GM12892 (cell line): ENCODE results near the gene MCM3AP.

ENCODE experiments used
- DNase-seq: peaks from one replicate; pipeline ENCODE4 v3.0.0; 2011; ENCODE audit not compliant: insufficient read length
- FAIRE-seq: peaks from 2 replicates; lab custom pipeline; 2011; peaks lifted over from hg19 to GRCh38; lab: Jason Lieb, UNC
- POLR2A ChIP-seq: IDR thresholded peaks from 2 replicates; pipeline ENCODE4 v1.6.1; 2011; ENCODE audit warnings: low read depth, low read length, control low read depth
- POLR2AphosphoS5 ChIP-seq: IDR thresholded peaks from 2 replicates; pipeline ENCODE4 v1.6.1; 2011; ENCODE audit warnings: low read depth, low read length, control low read depth
- TAF1 ChIP-seq: IDR thresholded peaks from 2 replicates; pipeline ENCODE4 v1.6.1; 2011; ENCODE audit warnings: low read depth, mild to moderate bottlenecking, control low read depth, low read length, borderline replicate concordance

Gene MCM3AP

DNA sequence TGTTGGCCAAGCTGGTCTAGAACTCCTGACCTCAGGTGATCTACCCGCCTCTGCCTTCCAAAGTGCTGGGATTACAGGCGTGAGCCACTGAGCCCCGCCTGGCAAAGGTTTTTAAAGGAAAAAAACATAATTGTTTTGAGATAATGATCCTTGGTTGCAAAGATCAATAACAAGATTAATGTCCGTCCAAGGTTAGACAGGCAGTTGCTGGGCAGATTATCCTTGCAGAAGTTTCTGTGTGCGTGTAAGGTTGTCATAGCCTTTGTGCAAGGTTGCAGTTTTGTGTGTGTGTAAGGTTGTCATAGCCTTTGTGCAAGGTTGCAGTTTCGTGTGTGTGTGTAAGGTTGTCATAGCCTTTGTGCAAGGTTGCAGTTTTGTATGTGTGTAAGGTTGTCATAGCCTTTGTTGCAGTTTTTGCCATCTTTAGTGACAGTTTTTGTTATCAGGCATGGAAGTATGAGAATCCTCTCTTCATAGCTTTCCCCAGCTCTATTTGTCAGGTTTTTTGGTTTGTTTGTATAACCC lies 4.3 kb upstream of the MCM3AP start:
- TF ChIP-seq POLR2AphosphoS5 (no peak), TAF1 (no peak), POLR2A (no peak)
- FAIRE-seq = peak; percentile 27
- no peak for DNase-seq

DNA sequence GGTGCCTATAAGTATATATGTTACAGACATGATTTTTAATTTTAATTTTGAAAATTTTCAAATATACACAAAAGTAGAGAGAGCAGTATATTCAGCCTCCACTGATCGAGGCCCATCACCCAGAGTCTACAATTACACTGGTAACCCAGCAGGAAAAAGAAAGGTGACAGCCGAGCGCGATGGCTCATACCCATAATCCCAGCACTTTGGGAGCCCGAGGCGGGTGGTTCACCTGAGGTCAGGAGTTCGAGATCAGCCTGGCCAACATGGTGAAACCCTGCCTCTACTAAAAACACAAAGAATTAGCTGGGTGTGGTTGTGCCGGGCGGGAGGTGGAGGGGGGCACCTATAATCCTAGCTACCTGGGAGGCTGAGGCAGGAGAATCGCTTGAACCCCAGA lies 2.1 kb upstream of the MCM3AP start:
- FAIRE-seq (no peak), DNase-seq (no peak)
- TF ChIP-seq POLR2AphosphoS5 (no peak), POLR2A (no peak), TAF1 (no peak)

DNA sequence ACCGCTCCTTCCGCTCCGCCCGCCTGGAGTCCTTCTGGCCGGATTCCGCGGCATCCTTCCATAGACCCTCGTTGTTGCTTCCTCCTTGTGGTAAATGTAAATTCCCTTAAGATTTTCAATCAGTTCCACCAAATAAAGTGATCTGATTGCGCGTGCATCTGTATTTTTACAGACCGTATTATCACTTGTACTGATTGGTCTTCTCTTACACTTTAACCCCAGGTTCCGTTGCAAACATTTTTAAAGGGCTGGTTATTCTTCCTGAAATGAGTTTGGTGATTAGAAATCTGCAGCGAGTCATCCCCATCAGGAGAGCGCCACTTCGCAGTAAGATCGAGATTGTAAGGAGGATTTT lies 1.2 kb upstream of the MCM3AP start:
- DNase-seq (no peak), FAIRE-seq (no peak)
- TF ChIP-seq TAF1 (no peak), POLR2AphosphoS5 (no peak), POLR2A (no peak)

DNA sequence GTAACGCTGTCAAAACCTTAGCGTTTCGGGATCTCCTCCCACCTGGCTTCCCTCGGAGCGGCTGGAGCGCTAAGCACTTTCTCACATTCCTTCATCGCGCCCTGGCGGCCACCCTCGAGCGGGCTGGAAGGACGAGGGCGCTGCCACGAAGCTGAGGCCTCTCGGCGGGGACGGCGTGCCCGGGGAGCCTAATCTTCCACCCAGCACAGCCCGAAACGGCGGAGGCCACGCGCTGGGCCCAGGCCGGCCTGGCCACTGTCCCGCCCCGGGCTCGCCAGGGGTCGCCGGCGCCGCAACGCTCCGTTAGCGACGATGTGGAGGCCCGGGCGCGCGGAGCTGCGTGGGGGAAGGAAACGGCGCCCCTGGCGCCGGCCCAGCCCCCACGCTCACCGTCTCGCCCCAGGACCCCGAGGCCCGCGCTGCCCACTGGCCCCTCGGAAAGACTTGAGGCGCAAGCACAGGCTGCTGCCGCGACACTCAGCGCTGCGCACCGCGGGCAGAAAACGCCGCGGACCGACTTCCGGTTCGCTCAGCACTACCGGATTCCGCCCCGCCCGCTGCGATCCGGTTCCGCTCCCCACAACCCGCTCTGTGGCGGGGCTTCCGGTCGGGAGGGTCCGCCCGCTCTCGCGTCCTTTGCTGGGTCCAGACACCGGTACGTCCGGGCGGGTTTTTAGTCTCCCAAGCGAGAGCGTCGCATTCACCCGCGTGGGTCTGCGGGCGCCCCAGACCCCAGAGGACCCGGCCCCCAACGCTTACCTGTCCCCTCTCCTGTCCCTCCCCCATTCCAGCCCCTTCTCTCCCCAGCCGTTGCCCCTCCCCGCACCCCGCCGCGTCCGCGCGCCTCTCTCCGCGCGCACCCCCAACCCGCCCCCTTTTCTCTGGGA lies 593 bp upstream of the MCM3AP start, which contains the start of gene YBEY:
Gene YBEY, plus strand, starts transcription at position 582 of the 887 bp plus-strand sequence. CDS start 572 bp downstream, outside the sequence.
- FAIRE-seq = peak; percentile 88
- DNase-seq = peak; percentile 91
- TF ChIP-seq TAF1 (peak; percentile 87), POLR2AphosphoS5 (peak; percentile 87), POLR2A (peak; percentile 91)

DNA sequence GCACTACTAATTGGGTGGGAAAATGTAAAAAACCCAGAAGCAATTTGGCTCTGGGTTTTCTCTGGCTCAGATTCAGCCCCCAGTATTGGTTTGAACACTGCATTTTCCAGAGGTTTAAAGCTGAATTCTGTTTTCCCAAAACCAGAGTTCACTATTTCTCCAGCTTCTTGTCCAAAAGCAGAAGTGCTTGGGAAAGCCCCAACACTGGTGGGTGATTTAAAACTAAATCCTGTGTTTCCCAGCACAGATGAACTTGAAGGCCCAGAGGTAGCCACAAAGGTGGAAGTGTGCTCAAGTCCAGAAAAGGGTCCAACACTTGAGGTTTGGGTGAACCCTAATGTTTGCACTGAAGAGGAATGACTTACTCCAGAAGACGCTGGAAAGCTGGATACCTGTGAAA lies 678 bp downstream of the MCM3AP start:
- TF ChIP-seq POLR2A (no peak), POLR2AphosphoS5 (no peak), TAF1 (no peak)
- DNase-seq (no peak), FAIRE-seq (no peak)

DNA sequence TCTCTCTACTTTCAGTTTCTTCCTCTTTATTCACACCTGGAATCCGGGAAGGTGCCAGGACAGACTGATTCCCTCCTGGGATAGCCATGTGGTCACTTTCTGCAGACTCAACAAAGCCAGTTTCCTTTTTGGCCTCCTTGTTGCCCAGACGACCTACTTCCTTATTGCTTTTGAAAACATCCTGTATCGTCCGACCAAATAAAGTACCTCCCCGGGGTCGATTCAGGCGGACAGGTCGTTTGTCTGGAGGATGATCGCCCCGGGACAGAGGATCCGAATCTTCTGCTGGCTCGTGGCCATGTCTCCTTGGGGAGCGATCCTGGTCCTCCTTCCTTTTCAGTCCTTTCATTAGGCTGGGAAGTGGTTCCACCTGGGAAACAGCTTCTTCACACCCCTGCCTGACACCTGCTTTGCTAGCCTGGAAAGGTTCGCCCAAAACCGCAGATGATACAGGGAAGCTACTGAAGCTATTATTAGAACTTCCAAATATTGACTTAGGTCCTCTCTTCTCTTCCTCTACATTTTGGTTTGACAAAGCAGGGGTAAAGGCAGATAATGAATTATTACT lies 1.2 kb downstream of the MCM3AP start:
- FAIRE-seq (no peak), DNase-seq (no peak)
- no peak for TF ChIP-seq POLR2A
- no peak for TF ChIP-seq POLR2AphosphoS5
- TF ChIP-seq TAF1 = no peak

DNA sequence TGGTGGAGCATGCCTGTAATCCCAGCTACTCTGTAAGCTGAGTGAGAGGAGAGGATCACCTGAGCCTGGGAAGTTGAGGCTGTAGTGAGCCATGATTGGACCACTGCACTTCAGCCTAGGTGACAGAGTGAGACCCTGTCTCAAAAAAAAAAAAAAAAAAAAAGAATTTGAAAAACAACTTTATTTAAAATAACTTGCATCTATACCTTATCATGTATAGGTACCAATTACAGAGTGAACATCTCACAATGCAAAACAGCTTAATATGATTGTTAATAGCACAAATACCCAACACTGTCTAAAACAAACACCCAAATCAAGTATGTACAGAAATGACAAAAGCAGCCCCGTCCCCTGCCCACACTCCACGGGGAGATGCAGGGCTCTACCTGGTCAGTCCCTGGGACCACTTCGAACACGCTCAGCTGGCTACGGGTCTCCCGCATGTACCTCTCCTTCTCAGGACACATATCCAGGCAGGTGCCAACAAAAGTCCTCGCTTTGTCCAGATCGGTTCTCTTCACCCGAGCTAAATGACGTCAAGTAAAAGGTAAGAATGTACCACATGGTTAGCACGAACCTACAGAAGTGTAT lies 10.5 kb downstream of the MCM3AP start:
- no peak for FAIRE-seq
- TF ChIP-seq TAF1 (no peak), POLR2AphosphoS5 (no peak), POLR2A (no peak)
- no peak for DNase-seq

DNA sequence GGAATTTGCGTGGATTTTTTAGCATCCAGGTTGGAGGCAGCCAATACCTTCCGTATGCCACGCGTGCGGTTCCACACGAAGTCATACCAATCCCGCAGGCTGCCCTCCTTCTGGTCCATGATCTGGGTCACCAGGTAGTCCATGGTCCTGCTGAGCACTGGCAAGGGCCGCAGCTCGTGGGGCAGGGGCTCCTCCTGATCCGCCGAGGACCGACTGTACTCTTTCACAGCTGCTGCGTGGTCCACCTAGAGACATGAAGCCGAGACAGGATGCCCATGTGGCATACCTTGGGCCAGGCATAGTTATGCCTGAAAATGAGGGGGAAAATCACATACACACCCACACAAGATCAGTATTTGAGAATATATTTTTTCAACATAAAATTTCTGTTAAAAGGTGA lies 12.1 kb downstream of the MCM3AP start:
- TF ChIP-seq POLR2A = no peak
- no peak for TF ChIP-seq POLR2AphosphoS5
- no peak for TF ChIP-seq TAF1
- DNase-seq (no peak), FAIRE-seq (no peak)

DNA sequence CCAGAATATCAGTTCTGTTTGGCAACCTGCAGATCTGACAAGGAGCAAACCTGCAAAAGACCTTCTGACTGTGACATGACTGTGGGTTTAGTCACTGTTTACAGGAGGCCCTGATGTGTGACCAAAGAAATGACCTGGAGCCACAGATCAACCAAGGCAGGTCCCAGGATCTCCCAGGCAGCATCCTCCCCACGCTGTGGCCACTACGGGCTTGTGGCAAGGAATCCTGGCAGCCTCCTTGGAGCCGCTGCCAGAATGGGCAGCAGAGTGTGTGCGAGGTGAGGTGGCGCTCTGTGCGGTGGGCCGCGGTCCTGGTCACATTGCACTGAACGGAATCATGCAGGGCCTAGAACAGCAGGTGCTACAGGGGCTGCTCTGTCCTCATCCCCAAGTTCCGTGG lies 15.9 kb downstream of the MCM3AP start:
- no peak for FAIRE-seq
- DNase-seq = no peak
- TF ChIP-seq POLR2AphosphoS5 (no peak), TAF1 (no peak), POLR2A (no peak)

DNA sequence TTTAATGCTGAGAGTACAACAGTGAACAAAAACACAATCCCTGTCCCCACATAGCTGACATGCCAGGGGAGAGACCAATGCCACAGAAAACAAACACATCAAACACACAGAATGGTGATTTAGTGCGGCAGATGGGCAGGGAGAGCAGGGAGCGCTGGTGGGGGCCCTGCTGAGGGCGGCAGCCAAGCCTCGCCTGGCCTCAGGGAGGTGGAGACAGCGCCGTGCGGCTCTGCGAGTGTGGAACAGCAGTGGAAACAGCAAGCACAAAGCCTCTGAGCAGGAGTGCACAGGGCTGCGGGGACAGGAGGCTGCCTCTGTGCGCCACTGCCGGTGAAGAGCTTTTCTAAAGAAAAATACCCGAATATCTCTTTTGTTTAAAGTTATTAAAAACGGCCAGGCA lies 17.0 kb downstream of the MCM3AP start:
- DNase-seq = no peak
- TF ChIP-seq POLR2AphosphoS5 = no peak
- TF ChIP-seq POLR2A = no peak
- no peak for TF ChIP-seq TAF1
- FAIRE-seq = no peak

DNA sequence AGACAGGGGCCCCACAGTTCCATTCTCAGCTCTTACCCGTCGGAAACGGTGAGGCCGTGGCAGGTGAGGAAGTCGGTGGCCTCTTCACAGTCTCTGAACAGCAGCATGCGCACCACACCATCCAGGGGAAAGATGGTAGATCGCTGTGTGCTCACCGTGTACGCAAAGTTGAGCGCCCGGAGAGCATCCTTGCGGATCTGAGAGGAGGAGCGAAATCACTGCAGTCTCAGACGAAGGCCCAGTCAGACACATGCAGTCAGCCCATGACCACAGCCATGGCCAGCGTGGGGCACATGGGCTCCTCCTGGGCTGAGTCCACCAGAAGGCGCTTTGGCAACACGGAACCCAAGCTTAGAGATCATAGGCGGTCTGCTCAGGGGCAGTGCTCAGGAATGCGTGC lies 18.5 kb downstream of the MCM3AP start:
- DNase-seq (no peak), FAIRE-seq (no peak)
- TF ChIP-seq POLR2AphosphoS5 (no peak), TAF1 (no peak), POLR2A (no peak)
